GM12878 (cell line): ENCODE data around the gene FUT7.

ENCODE experiments used
- CTCF ChIP-seq, 3 experiments: IDR thresholded peaks in 2 of 3; conservative IDR thresholded peaks in 1 of 3; 2 replicates each; pipeline ENCODE4 v1.5.1; 2011; ENCODE audit warnings: low read depth in 3 of 3, low read length in 3 of 3, mild to moderate bottlenecking in 3 of 3, control low read depth in 2 of 3, moderate library complexity in 2 of 3, inconsistent platforms in 1 of 3, mixed read lengths in 1 of 3; ENCODE audit not compliant: control insufficient read depth in 2 of 3, insufficient read depth in 1 of 3; ENCODE audit errors: extremely low read depth in 1 of 3
- EZH2 ChIP-seq: IDR thresholded peaks from 2 replicates; pipeline ENCODE4 v1.6.1; 2012; ENCODE audit warnings: low read depth, mild to moderate bottlenecking, control low read depth, inconsistent platforms, low read length, borderline replicate concordance; ENCODE audit not compliant: control insufficient read depth
- POLR2AphosphoS5 ChIP-seq: IDR thresholded peaks from 2 replicates; pipeline ENCODE4 v1.6.1; 2011; ENCODE audit warnings: mild to moderate bottlenecking, low read length, inconsistent platforms

GRCh38 chr9:137011156-137011555 is 20.7 kb downstream of the FUT7 start:
- no peak for TF ChIP-seq EZH2
- no peak for TF ChIP-seq CTCF (IDR thresholded peaks at IDR 0.05 in 2 of 3, conservative IDR thresholded peaks at IDR 0.05 in 1 of 3; ENCODE audit: control insufficient read depth in 2 of 3, extremely low read depth in 1 of 3, insufficient read depth in 1 of 3, low read depth in 3 of 3, low read length in 3 of 3)
- no peak for TF ChIP-seq POLR2AphosphoS5
